PC-9 (cell line): ENCODE results near the gene TYSND1.

Experiments used
- CTCF ChIP-seq: fragments of 200-600 bp; sonication (generic); conservative IDR thresholded peaks from 2 replicates; pipeline ENCODE4 v1.6.1; 2017; ENCODE audit warnings: mixed run types, antibody characterized with exemption, mild to moderate bottlenecking, moderate library complexity
- EZH2 ChIP-seq: fragments of 200-600 bp; sonication (generic); IDR thresholded peaks from 2 replicates; pipeline ENCODE4 v1.8.0; 2017; ENCODE audit warnings: antibody characterized with exemption, low read depth

- TF ChIP-seq CTCF (no peak), EZH2 (no peak)
These were observed 20.5 kb downstream of the TYSND1 start for GRCh38 chr10:70125918-70126552.
